Central memory CD4-positive, alpha-beta T cell (primary cell): Measurements from ENCODE around the gene PRDX1.

Experiments
- DNase-seq: peaks from one replicate; pipeline ENCODE4 v3.0.0; 2022
- total RNA-seq, 3 experiments: gene quantifications; one replicate each; lab custom pipeline; 2026; lab: John Stamatoyannopoulos, UW

PRDX1 gene
- total RNA-seq = 35.7 to 939 (median 175) reads per million in 3 experiments

GRCh38 chr1:45521413-45522323, at the start of gene PRDX1:
PRDX1 (minus strand) TSS chr1:45521884; CDS start chr1:45519043, 2,841 bp downstream.
- peak; percentile 94 for DNase-seq

- DNase-seq = no peak
Observed at GRCh38 chr1:45570631-45571030, 48.9 kb upstream of the PRDX1 start.

GRCh38 chr1:45569962-45570581, 48.4 kb upstream of the PRDX1 start:
- DNase-seq = peak; percentile 70

GRCh38 chr1:45569571-45569961, 47.9 kb upstream of the PRDX1 start:
- no peak for DNase-seq

GRCh38 chr1:45568421-45568820, 46.7 kb upstream of the PRDX1 start:
- no peak for DNase-seq

- no peak for DNase-seq
Observed at GRCh38 chr1:45567911-45568310, 46.2 kb upstream of the PRDX1 start.

GRCh38 chr1:45566722-45567121, 45.0 kb upstream of the PRDX1 start:
- no peak for DNase-seq

GRCh38 chr1:45563843-45564242, 42.2 kb upstream of the PRDX1 start:
- no peak for DNase-seq

- DNase-seq = no peak
Observed at GRCh38 chr1:45557422-45557944, 35.8 kb upstream of the PRDX1 start.

- no peak for DNase-seq
Observed at GRCh38 chr1:45554198-45554597, 32.5 kb upstream of the PRDX1 start.

GRCh38 chr1:45552331-45552730, 30.6 kb upstream of the PRDX1 start:
- no peak for DNase-seq

GRCh38 chr1:45551684-45552083, 30.0 kb upstream of the PRDX1 start:
- DNase-seq = no peak

GRCh38 chr1:45550401-45551351, 29.0 kb upstream of the PRDX1 start, which contains the start of gene AKR1A1:
AKR1A1 (plus strand) TSS chr1:45550826; CDS start chr1:45561795, 10,969 bp downstream.
- DNase-seq = peak; percentile 85

- no peak for DNase-seq
Observed at GRCh38 chr1:45545553-45546310, 24.0 kb upstream of the PRDX1 start.

GRCh38 chr1:45545019-45545493, 23.4 kb upstream of the PRDX1 start:
- DNase-seq = no peak

GRCh38 chr1:45544530-45544929, 22.8 kb upstream of the PRDX1 start:
- no peak for DNase-seq

GRCh38 chr1:45543581-45544417, 22.1 kb upstream of the PRDX1 start:
- peak; percentile 81 for DNase-seq

GRCh38 chr1:45542591-45542990, 20.9 kb upstream of the PRDX1 start:
- DNase-seq = no peak

- DNase-seq = no peak
Observed at GRCh38 chr1:45541193-45541592, 19.5 kb upstream of the PRDX1 start.

GRCh38 chr1:45536886-45537285, 15.2 kb upstream of the PRDX1 start:
- DNase-seq = no peak
